ENCODE results near the gene PKN1.
"Not testable (repeated sequence)": the region's sequence is repeated elsewhere in the genome, so short reads cannot be mapped to it uniquely, and the experiment has no call there.

The PKN1 gene

DNA sequence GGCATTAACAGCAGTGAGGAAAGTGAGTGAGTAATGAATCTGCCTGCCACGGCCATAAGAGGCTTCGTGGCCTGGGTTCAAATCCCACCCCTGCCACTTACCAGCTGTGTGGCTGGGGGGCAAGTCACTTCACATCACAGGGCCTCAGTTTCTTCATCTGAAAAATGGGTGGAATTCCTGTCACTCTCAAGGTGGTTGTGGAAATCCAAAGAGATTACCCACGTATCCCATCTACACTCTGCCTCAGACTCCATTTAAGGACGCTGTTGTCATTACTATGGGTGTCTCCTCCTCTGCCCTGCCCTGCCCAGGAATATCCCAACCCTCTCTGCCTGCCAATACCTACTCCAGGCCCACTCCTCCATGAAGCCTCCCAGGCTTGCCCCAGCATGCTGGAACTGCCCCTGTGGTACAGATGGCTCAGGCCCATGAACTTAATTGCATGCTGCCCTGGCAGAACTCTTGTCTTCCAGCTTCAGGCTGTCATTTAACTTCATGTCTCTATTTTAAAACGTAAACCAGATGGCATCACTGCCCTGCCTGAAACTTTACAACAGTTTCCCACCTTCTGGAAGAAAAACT lies 59.7 kb downstream of the PKN1 start:
- Mint-ChIP-seq H3K27ac (no peak overlapping the region), H3K9me3 (no peaks in the 10 kb centered on the region), H3K36me3 (peaks cover 13% of the 10 kb centered on the region), H3K27me3 (no peaks in the 10 kb centered on the region), H3K4me3 (no peak overlapping the region), H3K4me1 (peaks cover 12% of the 10 kb centered on the region)
- ATAC-seq (ENCODE audit: low read depth) (no peak), DNase-seq (ENCODE audit: low spot score in 2 of 2) (no peak)

- DNase-seq (ENCODE audit: low spot score in 2 of 2) (no peak), ATAC-seq (ENCODE audit: low read depth) (no peak)
- H3K27ac Mint-ChIP-seq: no peak overlapping the region
- no peaks in the 10 kb centered on the region for H3K27me3 Mint-ChIP-seq
- peak overlapping the region; percentile 28 for H3K4me3 Mint-ChIP-seq
- peaks cover 12% of the 10 kb centered on the region for H3K4me1 Mint-ChIP-seq
- no peaks in the 10 kb centered on the region for H3K9me3 Mint-ChIP-seq
- peaks cover 11% of the 10 kb centered on the region for H3K36me3 Mint-ChIP-seq
Measured at GRCh38 chr19:14494411-14494810, 61.3 kb downstream of the PKN1 start.

DNA sequence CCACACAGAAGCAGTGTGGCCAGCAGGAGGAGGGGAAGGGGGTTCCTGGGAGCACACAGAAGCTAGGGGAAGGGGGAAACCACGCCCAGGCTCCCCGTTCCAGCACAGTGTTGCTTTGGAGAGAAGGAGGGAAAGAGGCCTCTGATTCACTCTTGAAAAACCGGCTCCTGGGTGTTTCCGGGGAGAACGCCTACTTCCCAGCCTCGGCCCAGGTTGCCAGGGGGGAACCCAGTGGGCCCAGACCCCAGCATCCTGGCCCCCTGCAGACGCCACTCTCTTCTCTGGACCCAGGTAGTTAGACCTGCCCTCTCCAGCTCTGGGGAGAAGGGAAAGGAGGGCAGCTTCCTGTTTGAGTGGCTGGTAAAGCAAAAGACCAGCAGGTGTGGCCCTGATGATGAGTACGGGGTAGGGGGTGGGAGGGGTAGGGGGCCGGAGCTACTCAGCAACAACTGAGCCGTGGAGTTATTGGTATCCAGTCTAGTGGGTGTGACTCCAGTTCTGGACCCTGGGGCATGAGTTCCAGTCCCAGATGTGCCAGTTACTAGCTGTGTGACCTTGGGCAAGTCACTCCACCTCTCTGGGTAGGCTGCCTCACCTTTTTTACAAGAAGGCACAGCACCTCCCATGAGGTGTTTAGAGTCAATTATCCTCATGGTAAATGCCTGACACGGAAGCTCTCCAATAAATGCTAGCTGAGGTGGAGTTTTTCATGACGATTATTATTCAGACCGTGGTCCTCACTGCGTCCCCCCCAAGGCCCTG lies 62.0 kb downstream of the PKN1 start:
- Mint-ChIP-seq H3K9me3 (no peaks in the 10 kb centered on the region), H3K36me3 (peaks cover 8% of the 10 kb centered on the region), H3K27ac (no peak overlapping the region), H3K4me1 (peaks cover 12% of the 10 kb centered on the region), H3K27me3 (no peaks in the 10 kb centered on the region), H3K4me3 (peak overlapping the region; percentile 78)
- DNase-seq (ENCODE audit: low spot score in 2 of 2): no peak
- ATAC-seq (ENCODE audit: low read depth): no peak

DNA sequence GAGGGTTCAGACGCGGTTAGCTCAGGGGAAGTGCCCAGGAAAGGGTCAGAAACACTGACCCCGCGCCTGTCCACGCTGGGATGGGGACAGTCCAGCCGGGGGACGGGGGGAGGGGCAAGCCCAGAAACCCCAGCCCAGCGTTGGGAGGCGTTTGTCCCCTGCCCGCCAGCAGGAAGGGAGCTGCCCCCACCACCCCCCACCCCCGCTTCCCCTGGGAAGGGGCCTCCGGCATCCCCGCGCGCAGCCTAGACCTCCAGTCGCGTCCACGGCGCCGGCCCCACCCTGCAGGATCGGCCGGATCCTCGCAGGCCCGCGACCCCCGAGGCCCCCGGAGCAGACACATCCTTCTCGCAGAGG lies 62.5 kb downstream of the PKN1 start:
- no peak overlapping the region for H3K27ac Mint-ChIP-seq
- no peaks in the 10 kb centered on the region for H3K9me3 Mint-ChIP-seq
- no peak for ATAC-seq (ENCODE audit: low read depth)
- peak overlapping the region; percentile 80 for H3K4me3 Mint-ChIP-seq
- DNase-seq (ENCODE audit: low spot score in 2 of 2): no peak
- H3K27me3 Mint-ChIP-seq: no peaks in the 10 kb centered on the region
- H3K36me3 Mint-ChIP-seq: peaks cover 8% of the 10 kb centered on the region
- peaks cover 12% of the 10 kb centered on the region for H3K4me1 Mint-ChIP-seq

GRCh38 chr19:14496029-14496833 lies 63.1 kb downstream of the PKN1 start, which contains the start of gene GIPC1:
Gene GIPC1, minus strand, starts transcription at chr19:14496127. Its CDS starts 13,151 bp downstream, at chr19:14482976.
- Mint-ChIP-seq H3K9me3 (no peaks in the 10 kb centered on the region), H3K4me1 (peaks cover 12% of the 10 kb centered on the region), H3K27ac (no peak within 1 kb of the TSS), H3K27me3 (no peaks in the 10 kb centered on the region), H3K36me3 (peaks cover 8% of the 10 kb centered on the region), H3K4me3 (peak within 1 kb of the TSS; percentile 80)
- ATAC-seq (ENCODE audit: low read depth) (peak; percentile 88), DNase-seq (ENCODE audit: low spot score in 2 of 2) (peak; percentile 73 to 88)

- H3K4me3 Mint-ChIP-seq: peak overlapping the region; percentile 80
- H3K27ac Mint-ChIP-seq: no peak overlapping the region
- H3K27me3 Mint-ChIP-seq: no peaks in the 10 kb centered on the region
Measured at GRCh38 chr19:14496834-14497227, 63.7 kb downstream of the PKN1 start.

DNA sequence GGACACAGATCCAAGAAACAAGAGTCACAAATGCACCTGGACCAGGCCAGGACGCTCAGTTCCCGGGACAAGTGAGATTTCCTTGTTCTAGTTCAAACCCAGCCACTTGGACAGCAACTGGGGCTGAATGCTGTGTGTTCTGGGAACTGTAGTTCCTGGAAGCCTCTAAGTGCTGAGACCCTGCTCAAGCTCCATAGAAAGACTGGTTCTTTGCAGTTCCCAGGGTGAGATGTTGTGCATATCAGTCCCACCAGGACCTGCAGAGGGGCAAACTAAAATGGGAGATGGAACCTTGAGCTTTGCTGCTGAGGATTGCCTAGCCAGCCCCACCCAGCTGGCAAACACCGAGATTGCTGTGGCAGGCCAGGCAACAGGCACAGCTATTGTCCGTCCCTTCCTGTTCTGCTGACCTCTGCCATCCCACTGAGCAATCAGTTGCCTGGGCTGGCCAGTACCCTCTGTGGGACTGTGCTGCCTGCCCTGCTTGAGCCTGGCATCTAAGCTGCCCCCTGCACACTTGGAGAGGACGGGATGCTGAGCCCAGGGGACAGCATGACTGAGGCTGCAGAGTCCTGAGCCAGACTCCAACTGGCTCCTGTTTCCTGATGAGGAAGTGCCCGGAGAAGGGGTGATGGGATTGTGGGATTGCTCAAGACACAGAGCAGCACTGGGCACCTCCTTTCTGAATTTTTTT lies 64.3 kb downstream of the PKN1 start:
- Mint-ChIP-seq H3K4me1 (peaks cover 12% of the 10 kb centered on the region), H3K27me3 (no peaks in the 10 kb centered on the region), H3K36me3 (peaks cover 5% of the 10 kb centered on the region), H3K27ac (no peak overlapping the region), H3K9me3 (no peaks in the 10 kb centered on the region), H3K4me3 (peak overlapping the region; percentile 80)
- DNase-seq (ENCODE audit: low spot score in 2 of 2): no peak
- ATAC-seq (ENCODE audit: low read depth): no peak

More at GRCh38 chr19:14496834-14497227, 63.7 kb downstream of the PKN1 start:
- Mint-ChIP-seq H3K9me3 (no peaks in the 10 kb centered on the region), H3K36me3 (peaks cover 5% of the 10 kb centered on the region), H3K4me1 (peaks cover 12% of the 10 kb centered on the region)
- ATAC-seq (ENCODE audit: low read depth) (no peak), DNase-seq (ENCODE audit: low spot score in 2 of 2) (no peak)

DNA sequence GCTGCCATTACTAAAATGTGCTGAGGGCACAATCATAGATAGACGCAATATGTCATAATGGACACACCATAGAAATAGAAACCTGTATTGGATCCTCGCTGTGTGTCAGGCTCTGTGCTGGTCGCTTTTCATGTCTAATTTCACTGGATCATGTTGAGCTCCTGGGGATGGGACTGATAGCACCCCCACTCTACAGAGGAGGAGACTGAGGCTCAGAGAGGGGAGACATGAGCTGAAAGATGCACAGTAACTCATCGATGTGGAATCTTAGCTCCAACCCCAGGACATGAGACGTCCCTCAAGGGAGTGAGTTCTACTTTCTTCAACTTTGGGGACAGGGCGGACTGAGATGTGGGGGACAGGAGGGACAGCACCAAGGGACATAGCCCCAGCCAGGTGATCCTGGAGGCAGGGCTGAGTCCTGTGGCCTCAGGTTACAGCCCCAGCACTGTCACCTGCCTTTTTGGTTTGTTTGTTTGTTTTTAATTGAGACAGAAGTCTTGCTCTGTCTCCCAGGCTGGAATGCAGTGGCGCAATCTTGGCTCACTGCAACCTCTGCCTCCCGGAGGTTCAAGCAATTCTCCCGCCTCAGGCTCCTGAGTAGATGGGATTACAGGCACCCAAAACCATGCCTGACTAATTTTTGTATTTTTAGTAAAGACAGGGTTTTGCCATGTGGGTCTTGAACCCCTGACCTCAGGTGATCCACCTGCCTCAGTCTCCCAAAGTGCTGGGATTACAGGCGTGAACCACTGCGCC lies 69.4 kb downstream of the PKN1 start:
- Mint-ChIP-seq H3K27ac (no peak overlapping the region), H3K9me3 (no peaks in the 10 kb centered on the region), H3K4me1 (peaks cover 11% of the 10 kb centered on the region), H3K27me3 (peaks cover 11% of the 10 kb centered on the region), H3K36me3 (no peaks in the 10 kb centered on the region), H3K4me3 (no peak overlapping the region)
- ATAC-seq (ENCODE audit: low read depth): no peak
- DNase-seq (ENCODE audit: low spot score in 2 of 2): no peak

DNA sequence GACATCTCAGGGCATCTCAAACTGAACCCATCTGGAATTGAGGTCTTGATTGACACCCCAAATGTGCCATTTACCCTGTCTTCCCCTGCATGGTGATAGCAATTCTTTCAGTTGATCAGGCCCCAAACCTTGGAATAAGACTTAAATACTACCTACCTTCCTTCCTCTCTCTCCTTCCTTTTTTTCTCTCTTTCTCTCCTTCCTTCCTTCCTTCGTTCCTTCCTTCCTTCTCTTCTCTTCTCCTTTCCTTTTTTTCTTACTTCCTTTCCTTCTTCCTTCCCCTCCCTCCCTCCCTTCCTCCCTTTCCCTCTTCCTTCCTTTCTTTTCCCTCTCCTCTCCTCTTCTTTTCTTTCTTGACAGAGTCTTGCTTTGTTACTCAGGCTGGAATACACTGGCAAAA lies 70.2 kb downstream of the PKN1 start:
- H3K9me3 Mint-ChIP-seq: no peaks in the 10 kb centered on the region
- H3K27me3 Mint-ChIP-seq: peaks cover 11% of the 10 kb centered on the region
- H3K4me1 Mint-ChIP-seq: peaks cover 11% of the 10 kb centered on the region
- DNase-seq (ENCODE audit: low spot score in 2 of 2): no peak
- H3K4me3 Mint-ChIP-seq: no peak overlapping the region
- H3K36me3 Mint-ChIP-seq: no peaks in the 10 kb centered on the region
- H3K27ac Mint-ChIP-seq: no peak overlapping the region
- no peak for ATAC-seq (ENCODE audit: low read depth)

- Mint-ChIP-seq H3K27me3 (peaks cover 11% of the 10 kb centered on the region), H3K4me1 (peaks cover 11% of the 10 kb centered on the region)
- not testable (repeated sequence) for H3K27ac Mint-ChIP-seq; H3K9me3 Mint-ChIP-seq; H3K4me3 Mint-ChIP-seq; ATAC-seq (ENCODE audit: low read depth); H3K36me3 Mint-ChIP-seq; DNase-seq (ENCODE audit: low spot score in 2 of 2)
Measured at GRCh38 chr19:14504575-14504974, 71.5 kb downstream of the PKN1 start.

- Mint-ChIP-seq H3K4me3 (no peak overlapping the region), H3K27ac (no peak overlapping the region)
- ATAC-seq (ENCODE audit: low read depth): peak; percentile 82
Measured at GRCh38 chr19:14505488-14506239, 72.6 kb downstream of the PKN1 start.

GRCh38 chr19:14507704-14508542 lies 74.8 kb downstream of the PKN1 start:
- no peaks in the 10 kb centered on the region for H3K9me3 Mint-ChIP-seq
- H3K4me1 Mint-ChIP-seq: peaks cover 11% of the 10 kb centered on the region
- no peak overlapping the region for H3K27ac Mint-ChIP-seq
- DNase-seq (ENCODE audit: low spot score in 2 of 2) (no peak), ATAC-seq (ENCODE audit: low read depth) (no peak)
- H3K4me3 Mint-ChIP-seq: no peak overlapping the region
- peaks cover 11% of the 10 kb centered on the region for H3K27me3 Mint-ChIP-seq
- H3K36me3 Mint-ChIP-seq: no peaks in the 10 kb centered on the region

More at GRCh38 chr19:14505488-14506239, 72.6 kb downstream of the PKN1 start:
- Mint-ChIP-seq H3K27me3 (peaks cover 11% of the 10 kb centered on the region), H3K4me1 (peaks cover 11% of the 10 kb centered on the region), H3K36me3 (no peaks in the 10 kb centered on the region), H3K9me3 (no peaks in the 10 kb centered on the region)
- peak; percentile 52 to 55 for DNase-seq (ENCODE audit: low spot score in 2 of 2)

All from memory B cell (primary cell).